ENCODE results near the gene LRRC70.

DNA sequence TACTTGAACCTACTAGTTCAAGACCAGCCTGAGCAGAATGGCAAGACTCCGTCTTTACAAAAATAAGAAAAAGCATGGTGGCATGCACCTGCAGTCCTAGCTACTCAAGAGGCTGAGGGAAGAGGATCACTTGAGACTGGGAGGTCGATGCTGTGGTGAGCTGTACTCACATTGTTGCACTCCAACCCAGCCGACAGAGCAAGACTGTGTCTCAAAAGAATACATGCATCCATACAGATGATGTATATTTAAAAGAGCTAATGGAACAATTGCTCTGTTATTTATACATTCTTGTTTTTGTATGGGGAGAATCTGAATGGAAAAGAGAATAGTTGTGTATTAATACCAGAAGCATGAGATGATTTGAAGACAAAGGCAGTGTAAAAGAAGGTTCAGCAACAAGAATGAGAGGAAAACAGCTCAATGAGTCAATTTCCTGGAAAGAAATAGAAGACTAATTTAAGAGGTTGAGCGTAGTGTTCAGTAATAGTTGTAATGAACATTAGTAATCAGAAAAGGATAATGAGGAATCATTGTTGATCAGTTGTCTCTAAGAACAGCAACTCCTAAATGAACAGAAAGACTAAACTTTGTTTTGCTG, 1.9 kb upstream of the LRRC70 start:
- TF ChIP-seq, protein P1, sequence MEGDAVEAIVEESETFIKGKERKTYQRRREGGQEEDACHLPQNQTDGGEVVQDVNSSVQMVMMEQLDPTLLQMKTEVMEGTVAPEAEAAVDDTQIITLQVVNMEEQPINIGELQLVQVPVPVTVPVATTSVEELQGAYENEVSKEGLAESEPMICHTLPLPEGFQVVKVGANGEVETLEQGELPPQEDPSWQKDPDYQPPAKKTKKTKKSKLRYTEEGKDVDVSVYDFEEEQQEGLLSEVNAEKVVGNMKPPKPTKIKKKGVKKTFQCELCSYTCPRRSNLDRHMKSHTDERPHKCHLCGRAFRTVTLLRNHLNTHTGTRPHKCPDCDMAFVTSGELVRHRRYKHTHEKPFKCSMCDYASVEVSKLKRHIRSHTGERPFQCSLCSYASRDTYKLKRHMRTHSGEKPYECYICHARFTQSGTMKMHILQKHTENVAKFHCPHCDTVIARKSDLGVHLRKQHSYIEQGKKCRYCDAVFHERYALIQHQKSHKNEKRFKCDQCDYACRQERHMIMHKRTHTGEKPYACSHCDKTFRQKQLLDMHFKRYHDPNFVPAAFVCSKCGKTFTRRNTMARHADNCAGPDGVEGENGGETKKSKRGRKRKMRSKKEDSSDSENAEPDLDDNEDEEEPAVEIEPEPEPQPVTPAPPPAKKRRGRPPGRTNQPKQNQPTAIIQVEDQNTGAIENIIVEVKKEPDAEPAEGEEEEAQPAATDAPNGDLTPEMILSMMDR (IDR thresholded peaks at IDR 0.05; ENCODE audit: insufficient read depth, low read length, poor library complexity, severe bottlenecking): no peak
- no peak for TF ChIP-seq EZH2phosphoT487 (conservative IDR thresholded peaks at IDR 0.05; ENCODE audit: low read length)
